OCI-LY3 (cell line): ENCODE measurements around the gene SOD1.

Source experiments
- H2AFZ ChIP-seq: fragments of 200-600, 300-600 bp; shearing (Covaris generic); 2 replicates; pipeline ENCODE4 v1.6.0; 2014; ENCODE audit warnings: antibody characterized with exemption, low read depth, low read length
- H3K27ac ChIP-seq: fragments of 200-600, 300-600 bp; sonication (generic); 2 replicates; pipeline ENCODE4 v1.5.1; 2014; ENCODE audit warnings: mild to moderate bottlenecking, low read length, moderate library complexity, mixed read lengths
- H3K27me3 ChIP-seq: fragments of 200-600, 300-600 bp; sonication (generic); 2 replicates; pipeline ENCODE4 v1.6.1; 2014; ENCODE audit warnings: low read depth, low read length, mixed read lengths
- H3K36me3 ChIP-seq: fragments of 200-600, 300-600 bp; sonication (generic); replicated peaks from 2 replicates; pipeline ENCODE3; 2014; ENCODE audit warnings: low read depth, low read length, mixed read lengths
- H3K4me1 ChIP-seq: fragments of 300-600, 200-600 bp; sonication (generic); 2 replicates; pipeline ENCODE4 v1.6.1; 2014; ENCODE audit warnings: low read length, mixed read lengths
- H3K4me2 ChIP-seq: fragments of 200-600, 300-600 bp; sonication (generic); 2 replicates; pipeline ENCODE4 v1.6.1; 2014; ENCODE audit warnings: low read length, mixed read lengths
- H3K4me3 ChIP-seq: fragments of 300-600, 200-600 bp; sonication (generic); 2 replicates; pipeline ENCODE4 v1.5.1; 2014; ENCODE audit warnings: antibody characterized with exemption, mild to moderate bottlenecking, low read length, moderate library complexity
- H3K79me2 ChIP-seq: fragments of 300-600, 200-600 bp; shearing (Covaris generic); 2 replicates; pipeline ENCODE4 v1.6.1; 2014; ENCODE audit warnings: mild to moderate bottlenecking, low read length, mixed read lengths
- H3K9ac ChIP-seq: fragments of 300-600, 200-600 bp; shearing (Covaris generic); 2 replicates; pipeline ENCODE4 v1.6.0; 2014; ENCODE audit warnings: mild to moderate bottlenecking, low read length, moderate library complexity
- H3K9me3 ChIP-seq: fragments of 200-600, 300-600 bp; shearing (Covaris generic); 2 replicates; pipeline ENCODE4 v1.6.1; 2014; ENCODE audit warnings: low read length, mixed read lengths; ENCODE audit not compliant: insufficient read depth
- H4K20me1 ChIP-seq: fragments of 200-600, 300-600 bp; sonication (generic); 2 replicates; pipeline ENCODE4 v1.6.1; 2016; ENCODE audit warnings: low read length, mixed read lengths; ENCODE audit not compliant: insufficient read depth
- EZH2phosphoT487 ChIP-seq: fragments of 200-600 bp; shearing (Covaris generic); IDR thresholded peaks from 2 replicates; pipeline ENCODE4 v1.6.1; 2018; ENCODE audit warnings: antibody characterized with exemption, mixed run types, low read depth
- TF ChIP-seq, protein P1 (sequence below): fragments of 200-600, 300-600 bp; sonication (generic); IDR thresholded peaks from 2 replicates; pipeline ENCODE4 v1.5.1; 2014; ENCODE audit warnings: antibody characterized with exemption, low read length, low read depth

SOD1 gene

GRCh38 chr21:31698461-31698860 is 39.0 kb downstream of the SOD1 start:
- Histone ChIP-seq H3K27me3 (no peaks in the 10 kb centered on the region), H4K20me1 (0 out of 2 replicates have a peak, but pooled peaks cover 3% of the 10 kb centered on the region), H3K27ac (no peak overlapping the region), H2AFZ (no peak overlapping the region), H3K4me2 (no peak overlapping the region), H3K9me3 (no peaks in the 10 kb centered on the region), H3K4me1 (no peaks in the 10 kb centered on the region), H3K9ac (no peak overlapping the region), H3K4me3 (no peak overlapping the region), H3K79me2 (peaks cover 17% of the 10 kb centered on the region; the same call in 1 of the 2 replicates), H3K36me3 (peaks cover 48% of the 10 kb centered on the region)
- no peak for TF ChIP-seq EZH2phosphoT487
- TF ChIP-seq, protein P1, sequence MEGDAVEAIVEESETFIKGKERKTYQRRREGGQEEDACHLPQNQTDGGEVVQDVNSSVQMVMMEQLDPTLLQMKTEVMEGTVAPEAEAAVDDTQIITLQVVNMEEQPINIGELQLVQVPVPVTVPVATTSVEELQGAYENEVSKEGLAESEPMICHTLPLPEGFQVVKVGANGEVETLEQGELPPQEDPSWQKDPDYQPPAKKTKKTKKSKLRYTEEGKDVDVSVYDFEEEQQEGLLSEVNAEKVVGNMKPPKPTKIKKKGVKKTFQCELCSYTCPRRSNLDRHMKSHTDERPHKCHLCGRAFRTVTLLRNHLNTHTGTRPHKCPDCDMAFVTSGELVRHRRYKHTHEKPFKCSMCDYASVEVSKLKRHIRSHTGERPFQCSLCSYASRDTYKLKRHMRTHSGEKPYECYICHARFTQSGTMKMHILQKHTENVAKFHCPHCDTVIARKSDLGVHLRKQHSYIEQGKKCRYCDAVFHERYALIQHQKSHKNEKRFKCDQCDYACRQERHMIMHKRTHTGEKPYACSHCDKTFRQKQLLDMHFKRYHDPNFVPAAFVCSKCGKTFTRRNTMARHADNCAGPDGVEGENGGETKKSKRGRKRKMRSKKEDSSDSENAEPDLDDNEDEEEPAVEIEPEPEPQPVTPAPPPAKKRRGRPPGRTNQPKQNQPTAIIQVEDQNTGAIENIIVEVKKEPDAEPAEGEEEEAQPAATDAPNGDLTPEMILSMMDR: no peak

GRCh38 chr21:31700040-31700439 is 40.5 kb downstream of the SOD1 start:
- no peaks in the 10 kb centered on the region for H3K27me3 ChIP-seq
- H3K9me3 ChIP-seq: no peaks in the 10 kb centered on the region
- H3K4me1 ChIP-seq: no peaks in the 10 kb centered on the region
- no peak overlapping the region for H2AFZ ChIP-seq
- peaks cover 31% of the 10 kb centered on the region for H3K79me2 ChIP-seq
- TF ChIP-seq EZH2phosphoT487: no peak
- TF ChIP-seq, protein P1: no peak
- 0 out of 2 replicates have a peak, but pooled peaks cover 3% of the 10 kb centered on the region for H4K20me1 ChIP-seq
- peaks cover 34% of the 10 kb centered on the region for H3K36me3 ChIP-seq
- no peak overlapping the region for H3K27ac ChIP-seq
- H3K4me2 ChIP-seq: no peak overlapping the region
- no peak overlapping the region for H3K4me3 ChIP-seq
- no peak overlapping the region for H3K9ac ChIP-seq

DNA sequence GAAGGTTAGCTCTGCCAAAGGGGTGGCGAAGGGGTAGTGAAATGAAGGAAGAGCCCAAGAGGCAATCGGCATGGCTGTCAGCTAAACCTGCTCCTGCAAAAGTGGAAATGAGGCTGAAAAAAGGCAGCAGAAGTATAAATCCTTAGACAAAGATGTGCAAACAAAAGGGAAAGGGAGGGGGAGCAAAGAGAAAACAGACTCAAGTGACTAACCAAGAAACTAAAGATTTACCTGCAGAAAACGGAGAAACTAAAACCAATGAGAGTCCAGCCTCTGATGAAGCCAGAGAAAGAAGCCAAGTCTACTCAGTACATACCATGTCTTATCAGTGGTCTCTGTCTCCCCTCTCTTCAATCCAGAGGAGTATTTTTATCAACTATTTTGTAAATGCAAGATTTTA is 47.1 kb downstream of the SOD1 start:
- H3K4me2 ChIP-seq: no peak overlapping the region
- no peak overlapping the region for H2AFZ ChIP-seq
- TF ChIP-seq, protein P1: no peak
- TF ChIP-seq EZH2phosphoT487: no peak
- H4K20me1 ChIP-seq: peaks cover 58% of the 10 kb centered on the region
- no peak overlapping the region for H3K27ac ChIP-seq
- H3K36me3 ChIP-seq: peaks cover 5% of the 10 kb centered on the region
- H3K9ac ChIP-seq: no peak overlapping the region
- H3K4me3 ChIP-seq: no peak overlapping the region
- H3K27me3 ChIP-seq: no peaks in the 10 kb centered on the region
- H3K4me1 ChIP-seq: no peaks in the 10 kb centered on the region
- H3K79me2 ChIP-seq: peaks cover 91% of the 10 kb centered on the region
- H3K9me3 ChIP-seq: no peaks in the 10 kb centered on the region

DNA sequence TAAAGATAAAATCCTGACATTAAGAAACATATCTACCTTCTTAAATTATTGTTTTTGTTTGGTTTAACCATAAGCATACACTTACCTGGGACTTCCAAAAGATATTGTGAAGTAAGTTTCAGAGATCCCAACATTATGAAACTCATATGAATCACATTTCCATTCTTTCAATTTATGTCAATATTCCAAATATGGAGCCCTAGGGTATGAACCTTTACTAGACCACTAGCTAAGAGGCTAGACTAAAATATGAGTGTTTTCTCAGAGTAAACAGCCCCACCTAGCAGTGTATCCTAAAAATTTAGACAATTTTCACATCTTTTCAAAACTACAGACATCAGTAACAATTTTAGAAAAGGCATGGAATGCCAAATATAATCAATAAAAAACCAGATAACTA is 48.0 kb downstream of the SOD1 start:
- Histone ChIP-seq H2AFZ (no peak overlapping the region), H3K4me2 (no peak overlapping the region), H3K27ac (no peak overlapping the region), H3K27me3 (no peaks in the 10 kb centered on the region), H3K36me3 (no peaks in the 10 kb centered on the region), H3K4me1 (no peaks in the 10 kb centered on the region), H3K79me2 (peaks cover 98% of the 10 kb centered on the region), H3K4me3 (no peak overlapping the region), H3K9ac (no peak overlapping the region), H3K9me3 (no peaks in the 10 kb centered on the region), H4K20me1 (peaks cover 62% of the 10 kb centered on the region)
- TF ChIP-seq, protein P1: no peak
- no peak for TF ChIP-seq EZH2phosphoT487
